Measurements from ENCODE around the gene CAPZA1.
A peak's percentile ranks its signal among the peaks of the same experiment; 100 is the strongest.
"Not testable (repeated sequence)": the region's sequence is repeated elsewhere in the genome, so short reads cannot be mapped to it uniquely, and the experiment has no call there.

CAPZA1 gene

GRCh38 chr1:112614460-112615065 lies 5.1 kb upstream of the CAPZA1 start:
- DNase-seq (ENCODE audit: low spot score) = no peak
- in situ Hi-C loops (cut with MboI; ENCODE audit: low sequenced_read_pairs, unreplicated experiment) = loop anchor here (5.0 to 10.0 kb wide), 2 partner anchors 93 to 220 kb away; partner anchors contain the start of genes CTTNBP2NL and RHOC
- peak; percentile 59 for TF ChIP-seq CTCF (IDR thresholded peaks at IDR 0.05; ENCODE audit: borderline replicate concordance, control extremely low read depth, extremely low read depth, insufficient read depth, missing control alignments)

GRCh38 chr1:112618114-112618720 lies 1.4 kb upstream of the CAPZA1 start:
- peak; percentile 39 for DNase-seq (ENCODE audit: low spot score)
- TF ChIP-seq CTCF (IDR thresholded peaks at IDR 0.05; ENCODE audit: borderline replicate concordance, control extremely low read depth, extremely low read depth, insufficient read depth, missing control alignments) = no peak
- in situ Hi-C loops (cut with MboI; ENCODE audit: low sequenced_read_pairs, unreplicated experiment) = loop anchor here (5.0 to 10.0 kb wide), 2 partner anchors 89 to 223 kb away; partner anchors contain the start of genes CTTNBP2NL and RHOC

- DNase-seq (ENCODE audit: low spot score) = peak; percentile 57
- in situ Hi-C loops (cut with MboI; ENCODE audit: low sequenced_read_pairs, unreplicated experiment) = loop anchor here (5.0 to 10.0 kb wide), 2 partner anchors 88 to 224 kb away; partner anchors contain the start of genes CTTNBP2NL and RHOC
- TF ChIP-seq CTCF (IDR thresholded peaks at IDR 0.05; ENCODE audit: borderline replicate concordance, control extremely low read depth, extremely low read depth, insufficient read depth, missing control alignments) = no peak
These were observed 713 bp upstream of the CAPZA1 start, which contains the start of gene ST7L for GRCh38 chr1:112618721-112619517. Gene ST7L, minus strand, starts transcription at chr1:112619141. Its CDS starts 28 bp downstream, at chr1:112619113.

GRCh38 chr1:112620377-112620695 lies 704 bp downstream of the CAPZA1 start:
- DNase-seq (ENCODE audit: low spot score) = no peak
- TF ChIP-seq CTCF (IDR thresholded peaks at IDR 0.05; ENCODE audit: borderline replicate concordance, control extremely low read depth, extremely low read depth, insufficient read depth, missing control alignments) = no peak
- in situ Hi-C loops (cut with MboI; ENCODE audit: low sequenced_read_pairs, unreplicated experiment) = no loop called here

GRCh38 chr1:112624493-112624892 lies 4.9 kb downstream of the CAPZA1 start:
- DNase-seq (ENCODE audit: low spot score); in situ Hi-C loops (cut with MboI; ENCODE audit: low sequenced_read_pairs, unreplicated experiment): not testable (repeated sequence)

GRCh38 chr1:112625696-112626095 lies 6.1 kb downstream of the CAPZA1 start:
- DNase-seq (ENCODE audit: low spot score) = no peak
- TF ChIP-seq CTCF (IDR thresholded peaks at IDR 0.05; ENCODE audit: borderline replicate concordance, control extremely low read depth, extremely low read depth, insufficient read depth, missing control alignments) = no peak
- in situ Hi-C loops (cut with MboI; ENCODE audit: low sequenced_read_pairs, unreplicated experiment) = no loop called here

Measured in GM13976 (cell line).